ENCODE results near the gene NFRKB.
"Not testable (repeated sequence)": the region's sequence is repeated elsewhere in the genome, so short reads cannot be mapped to it uniquely, and the experiment has no call there.

NFRKB gene

GRCh38 chr11:129888451-129888850 is 6.9 kb downstream of the NFRKB start:
- peak; percentile 63 for DNase-seq

- no peak for DNase-seq
Observed at GRCh38 chr11:129885381-129885780, 10.0 kb downstream of the NFRKB start.

DNA sequence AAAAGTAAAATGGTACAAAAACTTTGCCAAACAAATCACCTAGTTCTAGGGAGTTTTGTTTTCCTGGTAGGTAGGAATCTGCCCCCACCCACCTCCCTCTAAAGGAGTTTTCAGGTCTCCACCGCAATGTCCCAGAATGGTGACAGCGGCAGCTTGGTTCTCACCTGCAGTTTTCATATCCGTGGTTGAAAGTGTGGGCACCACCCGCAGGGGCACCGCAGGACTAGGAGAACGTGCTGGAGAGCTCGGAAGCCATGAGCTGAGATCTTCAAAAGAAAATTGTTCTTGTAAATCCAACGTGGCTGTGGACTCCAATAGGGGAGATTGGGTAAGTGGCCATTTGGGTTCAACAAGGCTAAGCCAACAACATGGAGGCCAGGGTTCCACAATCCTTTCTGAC is 10.8 kb downstream of the NFRKB start:
- DNase-seq: no peak

GRCh38 chr11:129881570-129882170 is 13.7 kb downstream of the NFRKB start:
- peak; percentile 63 for DNase-seq

- DNase-seq: no peak
Observed at GRCh38 chr11:129880311-129880710, 15.1 kb downstream of the NFRKB start.

- DNase-seq: no peak
Observed at GRCh38 chr11:129871914-129872313, 23.5 kb downstream of the NFRKB start.

DNA sequence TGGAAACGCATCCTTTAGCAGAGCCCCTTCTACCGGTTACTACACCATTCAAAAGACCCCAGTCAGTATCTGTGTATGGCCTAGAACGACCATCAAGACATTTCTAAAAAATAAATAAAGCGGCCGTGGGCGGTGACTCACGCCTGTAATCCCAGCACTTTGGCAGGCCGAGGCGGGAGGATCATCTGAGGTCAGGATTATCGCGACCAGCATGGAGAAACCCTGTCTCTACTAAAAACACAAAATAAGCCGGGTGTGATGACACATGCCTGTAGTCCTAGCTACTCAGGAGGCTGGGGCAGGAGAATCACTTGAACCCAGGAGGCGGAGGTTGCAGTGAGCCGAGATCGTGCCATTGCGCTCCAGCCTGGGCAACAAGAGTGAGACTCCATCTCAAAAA is 26.8 kb downstream of the NFRKB start:
- not testable (repeated sequence) for DNase-seq

DNA sequence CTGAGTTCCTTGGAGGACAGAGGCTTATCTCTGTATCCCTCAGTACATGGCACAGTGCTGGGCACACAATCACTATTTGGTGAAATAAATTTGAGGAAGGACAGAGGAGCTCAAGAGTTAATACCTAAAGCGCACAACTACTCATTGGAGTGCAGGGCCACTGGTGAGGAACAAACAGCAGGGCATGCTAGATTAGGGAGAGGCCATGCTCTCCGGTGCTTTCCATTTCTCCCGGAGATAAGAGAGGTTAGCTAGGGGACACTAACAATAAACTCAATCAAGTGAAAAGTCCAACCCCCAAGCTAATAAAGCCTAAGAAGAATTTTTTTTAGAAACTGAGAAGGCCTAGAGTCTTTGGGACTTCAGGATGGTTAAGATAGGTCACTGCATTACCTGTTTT is 29.1 kb downstream of the NFRKB start:
- DNase-seq: no peak

DNA sequence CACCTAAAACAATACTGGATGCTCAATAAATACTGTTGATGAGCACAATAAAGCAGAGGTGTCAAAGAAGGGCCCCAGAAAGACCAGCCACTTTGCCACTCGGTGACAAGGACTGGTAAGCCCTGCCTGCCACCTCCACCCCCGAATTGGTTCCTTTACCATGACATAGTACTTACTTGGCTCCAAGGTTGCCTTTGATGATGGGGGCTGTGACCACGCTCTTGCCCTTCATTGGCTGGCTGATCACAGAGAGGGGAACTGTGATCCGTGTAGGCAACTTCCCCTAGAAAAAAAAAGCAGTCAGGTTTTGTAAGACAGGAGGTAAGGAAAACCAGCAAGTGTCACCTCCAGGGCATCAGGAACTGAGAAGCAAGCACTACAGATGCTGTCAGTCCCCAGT is 29.7 kb downstream of the NFRKB start:
- DNase-seq: peak; percentile 36

DNA sequence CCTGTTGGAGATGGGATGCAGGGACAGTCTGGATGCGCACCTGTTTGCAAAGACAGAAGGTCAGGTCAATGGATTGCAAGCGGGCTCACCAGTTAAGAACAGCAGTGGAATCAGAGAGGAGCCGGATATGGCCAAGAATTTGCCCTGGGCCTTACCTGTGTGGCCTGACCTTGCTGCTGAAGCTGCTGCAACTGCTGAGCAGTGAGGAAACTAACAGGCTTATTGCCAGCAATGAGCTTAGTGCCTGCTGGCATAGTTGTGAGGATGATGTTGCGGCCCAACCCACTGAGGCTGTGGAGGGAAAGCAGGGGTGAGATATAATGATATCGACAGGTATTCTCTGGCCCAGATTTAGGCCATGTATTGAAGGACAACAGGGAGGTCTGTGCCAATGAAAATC is 30.6 kb downstream of the NFRKB start:
- no peak for DNase-seq

DNA sequence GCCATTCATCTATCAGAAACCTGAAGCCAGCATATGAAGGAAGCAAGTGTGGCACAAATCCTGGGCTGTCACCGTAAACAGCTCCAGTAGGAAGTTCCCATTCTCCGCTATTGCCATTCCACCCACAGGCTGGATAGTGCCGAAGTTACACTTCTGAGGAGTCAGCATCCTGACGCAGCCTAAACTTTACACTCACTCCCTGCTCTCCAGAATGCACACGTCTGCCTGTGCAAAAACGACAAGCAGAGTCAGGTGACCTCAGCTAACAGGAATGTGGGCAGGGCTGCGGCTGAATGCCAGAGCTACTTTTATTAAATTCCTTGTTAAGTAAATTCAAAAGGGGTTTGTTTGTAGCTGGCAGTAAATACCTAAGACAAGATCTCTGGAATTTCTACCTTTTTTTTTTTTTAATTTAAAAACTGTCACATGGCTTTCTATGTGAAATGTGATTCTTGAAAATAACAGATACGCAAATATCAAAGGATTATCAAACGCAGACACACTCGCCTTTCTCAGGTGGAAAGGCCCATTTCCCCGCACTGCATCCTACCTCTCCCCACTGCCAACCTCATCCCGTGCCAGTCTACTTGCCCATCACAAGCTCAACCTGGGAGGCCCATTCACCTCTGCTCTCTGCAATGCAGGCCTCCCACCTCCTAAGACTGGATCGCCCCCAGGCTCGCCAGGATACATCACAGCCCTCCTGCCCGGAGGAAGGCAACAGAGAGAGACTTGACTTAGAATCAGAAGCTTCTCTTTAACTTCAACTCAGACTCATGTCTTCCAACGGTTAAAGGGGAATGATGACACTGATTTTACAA is 33.5 kb downstream of the NFRKB start:
- DNase-seq: no peak

- DNase-seq: no peak
Observed at GRCh38 chr11:129856036-129856435, 39.3 kb downstream of the NFRKB start.

- DNase-seq: peak; percentile 46
Observed at GRCh38 chr11:129855086-129855485, 40.3 kb downstream of the NFRKB start.

DNA sequence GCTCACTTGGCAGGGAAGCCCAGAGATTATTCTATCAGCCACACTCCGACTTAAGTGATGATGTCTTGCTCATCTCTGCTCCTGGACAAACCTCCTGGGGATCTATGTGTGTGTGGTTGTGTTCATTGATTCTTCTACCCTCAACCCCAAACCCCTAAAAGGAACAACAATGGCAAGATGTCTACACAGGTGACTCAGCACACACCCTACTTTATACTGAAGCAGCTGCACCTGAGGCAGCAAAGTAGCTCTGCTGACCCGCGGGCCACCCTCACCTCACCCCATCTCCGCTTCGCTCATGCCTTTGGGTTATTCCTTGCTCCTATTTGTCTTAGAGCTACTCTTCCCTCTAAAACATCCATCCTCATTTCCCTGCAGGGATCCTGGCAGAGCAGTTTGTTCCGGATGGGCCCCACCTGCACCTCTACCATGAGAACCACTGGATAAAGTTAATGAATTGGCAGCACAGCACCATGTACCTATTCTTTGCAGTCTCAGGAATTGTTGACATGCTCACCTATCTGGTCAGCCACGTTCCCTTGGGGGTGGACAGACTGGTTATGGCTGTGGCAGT is 41.1 kb downstream of the NFRKB start:
- peak; percentile 44 for DNase-seq

- peak; percentile 90 for DNase-seq
Observed at GRCh38 chr11:129853518-129854231, 41.7 kb downstream of the NFRKB start.

DNA sequence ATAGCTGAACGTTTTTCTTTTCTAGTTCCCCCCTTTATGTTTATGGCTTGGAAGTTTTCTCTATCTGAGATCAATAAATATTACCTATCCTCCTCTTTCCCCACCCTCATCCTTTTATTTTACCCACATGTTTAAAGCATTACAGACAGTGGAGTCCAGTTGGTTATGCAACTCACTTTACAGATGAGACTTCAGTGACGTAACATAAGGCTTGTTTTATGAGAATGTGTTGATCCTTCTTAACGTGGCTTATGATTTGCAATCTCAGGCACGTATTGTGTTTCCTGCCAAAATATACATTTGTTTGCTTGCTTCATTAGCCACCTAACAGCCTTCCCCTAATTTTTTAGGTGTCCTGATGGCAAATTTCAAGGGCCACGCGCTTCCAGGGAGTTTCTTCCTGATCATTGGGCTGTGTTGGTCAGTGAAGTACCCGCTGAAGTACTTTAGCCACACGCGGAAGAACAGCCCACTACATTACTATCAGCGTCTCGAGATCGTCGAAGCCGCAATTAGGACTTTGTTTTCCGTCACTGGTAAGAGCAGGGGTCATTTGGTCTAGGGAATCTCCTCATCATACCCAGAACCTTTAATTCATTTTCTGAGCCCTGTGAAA is 43.1 kb downstream of the NFRKB start:
- no peak for DNase-seq

GRCh38 chr11:129849447-129850130 is 45.8 kb downstream of the NFRKB start:
- DNase-seq: no peak

DNA sequence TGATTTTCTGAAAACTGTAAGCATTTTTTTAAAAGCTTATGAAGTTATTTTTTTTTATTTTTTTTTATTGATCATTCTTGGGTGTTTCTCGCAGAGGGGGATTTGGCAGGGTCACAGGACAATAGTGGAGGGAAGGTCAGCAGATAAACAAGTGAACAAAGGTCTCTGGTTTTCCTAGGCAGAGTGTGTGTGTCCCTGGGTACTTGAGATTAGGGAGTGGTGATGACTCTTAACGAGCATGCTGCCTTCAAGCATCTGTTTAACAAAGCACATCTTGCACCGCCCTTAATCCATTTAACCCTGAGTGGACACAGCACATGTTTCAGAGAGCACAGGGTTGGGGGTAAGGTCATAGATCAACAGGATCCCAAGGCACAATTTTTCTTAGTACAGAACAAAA is 48.0 kb downstream of the NFRKB start:
- not testable (repeated sequence) for DNase-seq

- DNase-seq: peak; percentile 39
Observed at GRCh38 chr11:129846508-129847335, 48.7 kb downstream of the NFRKB start.

Measured in CD4-positive, alpha-beta T cell treated with Interleukin-17A for 4 hours (primary cell).